ENCODE results near the gene DUOX2.

GRCh38 chr15:45132844-45133560 lies 19.0 kb upstream of the DUOX2 start:
- no peak for TF ChIP-seq RAD21 (IDR thresholded peaks at IDR 0.05; ENCODE audit: low read depth)
- TF ChIP-seq TAF1 (IDR thresholded peaks at IDR 0.05; ENCODE audit: low read depth) = no peak
- no peak for TF ChIP-seq TEAD4 (IDR thresholded peaks at IDR 0.05)
- TF ChIP-seq CREB1 (IDR thresholded peaks at IDR 0.05; ENCODE audit: low read depth) = no peak
- TF ChIP-seq FOXM1 (IDR thresholded peaks at IDR 0.05; ENCODE audit: borderline replicate concordance, low read depth) = no peak
- TF ChIP-seq USF1 (IDR thresholded peaks at IDR 0.05) = no peak
- no peak for TF ChIP-seq REST (IDR thresholded peaks at IDR 0.05; ENCODE audit: low read depth)
- TF ChIP-seq MAX (IDR thresholded peaks at IDR 0.05) = no peak
- TF ChIP-seq YY1 (IDR thresholded peaks at IDR 0.05; ENCODE audit: low read depth) = no peak
- TF ChIP-seq NFIC (IDR thresholded peaks at IDR 0.05) = no peak
- TF ChIP-seq EP300 (IDR thresholded peaks at IDR 0.05; ENCODE audit: borderline replicate concordance) = no peak
- TF ChIP-seq CEBPB (IDR thresholded peaks at IDR 0.05) = no peak
- no peak for TF ChIP-seq ZBTB7A (IDR thresholded peaks at IDR 0.05; ENCODE audit: low read depth)
- no peak for TF ChIP-seq TCF12 (IDR thresholded peaks at IDR 0.05; ENCODE audit: low read depth)
